ENCODE results near the gene FASTKD3. TPM values are rescaled to one million over a fixed set of nuclear protein-coding genes. Genes with fewer than 3 reads are reported as not detected.

FASTKD3 gene
- total and polyA plus RNA-seq, 2 donors (not counting 3 experiments of a cell fraction or from before 2014, with no cell fraction given), result 5.5 to 9.6 TPM

GRCh38 chr5:7886849-7887475, 18.1 kb upstream of the FASTKD3 start:
- FAIRE-seq (peak; percentile 57), DNase-seq (ENCODE audit: low read depth, low spot score) (peak; percentile 44)
- POLR2A ChIA-PET, result interaction anchor here (1.1 kb wide), 1 partner anchor 18 kb away, joined by 3 read pairs; the partner anchor contains the start of genes FASTKD3 and MTRR
- no peak overlapping the region for H3K27ac ChIP-seq (ENCODE audit: insufficient read depth, low read depth, low read length)
- no peaks in the 10 kb centered on the region for H3K4me1 ChIP-seq (ENCODE audit: control insufficient read depth, extremely low read depth, insufficient read depth, low read length)
- no peaks in the 10 kb centered on the region for H4K20me1 ChIP-seq (replicated peaks; ENCODE audit: control insufficient read depth, extremely low read depth, insufficient read depth, low read length)
- H3K9me1 ChIP-seq (replicated peaks; ENCODE audit: control insufficient read depth, extremely low read depth, insufficient read depth, low read length), result no peaks in the 10 kb centered on the region
- no peaks in the 10 kb centered on the region for H3K9me3 ChIP-seq (replicated peaks; ENCODE audit: control insufficient read depth, insufficient read depth, low read length)
- no TSS peak for BruUV-seq (replicated peaks)
- CTCF ChIA-PET, result interaction anchor here (1.0 to 2.4 kb wide), 20 partner anchors 9 to 1322 kb away, joined by 3 to 21 read pairs (median 6); partner anchors contain the start of genes FASTKD3 and MTRR
- TF ChIP-seq CTCF (IDR thresholded peaks at IDR 0.05; ENCODE audit: extremely low read depth in 1 of 2, insufficient read depth in 1 of 2, low read depth in 1 of 2, low read length in 2 of 2) (peak; percentile 21 to 28), FOS (IDR thresholded peaks at IDR 0.05; ENCODE audit: borderline replicate concordance, insufficient read depth, low read length) (no peak)
- intact Hi-C loops (cut with micrococcal nuclease) (loop anchor here (2.0 kb wide), 1 partner anchor 1320 kb away; no protein-coding TSS in a partner anchor), dilution Hi-C loops (cut with MboI; ENCODE audit: extremely low pct_ligation_motif_present, low sequenced_read_pairs) (no loop called here)
- H3K4me3 ChIP-seq (replicated peaks in 1 of 3; ENCODE audit: insufficient read depth in 1 of 3, low read depth in 1 of 3, low read length in 3 of 3), result no peak overlapping the region
- no peak overlapping the region for H3K9ac ChIP-seq (replicated peaks; ENCODE audit: extremely low read depth, insufficient read depth, low read length)
- no peak overlapping the region for H2AFZ ChIP-seq (ENCODE audit: low read depth, low read length)
- H3K4me2 ChIP-seq (ENCODE audit: insufficient read depth, low read length), result no peak overlapping the region
- no peaks in the 10 kb centered on the region for H3K27me3 ChIP-seq (ENCODE audit: control insufficient read depth in 2 of 2, insufficient read depth in 2 of 2, low read length in 2 of 2)
- H3K79me2 ChIP-seq (ENCODE audit: control insufficient read depth, insufficient read depth, low read length), result no peaks in the 10 kb centered on the region
- H3K36me3 ChIP-seq (ENCODE audit: control insufficient read depth in 2 of 2, extremely low read depth in 1 of 2, insufficient read depth in 2 of 2, low read length in 2 of 2), result peaks cover 15 to 24% of the 10 kb centered on the region in 2 experiments

GRCh38 chr5:7884491-7885267, 15.8 kb upstream of the FASTKD3 start:
- no peaks in the 10 kb centered on the region for H3K79me2 ChIP-seq (ENCODE audit: control insufficient read depth, insufficient read depth, low read length)
- intact Hi-C loops (cut with micrococcal nuclease) (no loop called here), dilution Hi-C loops (cut with MboI; ENCODE audit: extremely low pct_ligation_motif_present, low sequenced_read_pairs) (no loop called here)
- H3K4me2 ChIP-seq (ENCODE audit: insufficient read depth, low read length), result no peak overlapping the region
- DNase-seq (ENCODE audit: low read depth, low spot score) (no peak), FAIRE-seq (no peak)
- H3K9me3 ChIP-seq (replicated peaks; ENCODE audit: control insufficient read depth, insufficient read depth, low read length), result no peaks in the 10 kb centered on the region
- BruUV-seq (replicated peaks), result no TSS peak
- peaks cover 16 to 22% of the 10 kb centered on the region in 2 experiments for H3K36me3 ChIP-seq (ENCODE audit: control insufficient read depth in 2 of 2, extremely low read depth in 1 of 2, insufficient read depth in 2 of 2, low read length in 2 of 2)
- no peak overlapping the region for H3K4me3 ChIP-seq (replicated peaks in 1 of 3; ENCODE audit: insufficient read depth in 1 of 3, low read depth in 1 of 3, low read length in 3 of 3)
- no peak overlapping the region for H3K9ac ChIP-seq (replicated peaks; ENCODE audit: extremely low read depth, insufficient read depth, low read length)
- no peaks in the 10 kb centered on the region for H3K4me1 ChIP-seq (ENCODE audit: control insufficient read depth, extremely low read depth, insufficient read depth, low read length)
- CTCF ChIA-PET, result interaction anchor here (0.9 kb wide), 1 partner anchor 10 kb away, joined by 3 read pairs; no protein-coding TSS in a partner anchor
- no peak overlapping the region for H3K27ac ChIP-seq (ENCODE audit: insufficient read depth, low read depth, low read length)
- H3K9me1 ChIP-seq (replicated peaks; ENCODE audit: control insufficient read depth, extremely low read depth, insufficient read depth, low read length), result no peaks in the 10 kb centered on the region
- POLR2A ChIA-PET, result no interaction called here
- H4K20me1 ChIP-seq (replicated peaks; ENCODE audit: control insufficient read depth, extremely low read depth, insufficient read depth, low read length), result no peaks in the 10 kb centered on the region
- no peaks in the 10 kb centered on the region for H3K27me3 ChIP-seq (ENCODE audit: control insufficient read depth in 2 of 2, insufficient read depth in 2 of 2, low read length in 2 of 2)
- no peak overlapping the region for H2AFZ ChIP-seq (ENCODE audit: low read depth, low read length)
- TF ChIP-seq GATA2 (IDR thresholded peaks at IDR 0.05; ENCODE audit: insufficient read depth, insufficient read length, low read depth, low read length) (no peak), POLR2A (IDR thresholded peaks at IDR 0.05; ENCODE audit: low read depth, low read length) (no peak), FOS (IDR thresholded peaks at IDR 0.05; ENCODE audit: borderline replicate concordance, insufficient read depth, low read length) (no peak), EZH2 (IDR thresholded peaks at IDR 0.05; ENCODE audit: borderline replicate concordance, low read depth, low read length, severe bottlenecking) (no peak), MAX (IDR thresholded peaks at IDR 0.05; ENCODE audit: insufficient read depth, insufficient read length) (no peak), CTCF (IDR thresholded peaks at IDR 0.05; ENCODE audit: extremely low read depth in 1 of 2, insufficient read depth in 1 of 2, low read depth in 1 of 2, low read length in 2 of 2) (no peak), MYC (IDR thresholded peaks at IDR 0.05; ENCODE audit: low read depth, low read length) (no peak)
